GM12874 (cell line): ENCODE results near the gene DMRT1.
A peak's percentile ranks its signal among the peaks of the same experiment; 100 is the strongest.

Source experiments
- TF ChIP-seq, protein P1 (sequence below): IDR thresholded peaks from 2 replicates; pipeline ENCODE4 v1.5.1; 2011; ENCODE audit warnings: low read depth, mild to moderate bottlenecking, control low read depth, low read length, moderate library complexity; ENCODE audit not compliant: insufficient read depth

Gene DMRT1

DNA sequence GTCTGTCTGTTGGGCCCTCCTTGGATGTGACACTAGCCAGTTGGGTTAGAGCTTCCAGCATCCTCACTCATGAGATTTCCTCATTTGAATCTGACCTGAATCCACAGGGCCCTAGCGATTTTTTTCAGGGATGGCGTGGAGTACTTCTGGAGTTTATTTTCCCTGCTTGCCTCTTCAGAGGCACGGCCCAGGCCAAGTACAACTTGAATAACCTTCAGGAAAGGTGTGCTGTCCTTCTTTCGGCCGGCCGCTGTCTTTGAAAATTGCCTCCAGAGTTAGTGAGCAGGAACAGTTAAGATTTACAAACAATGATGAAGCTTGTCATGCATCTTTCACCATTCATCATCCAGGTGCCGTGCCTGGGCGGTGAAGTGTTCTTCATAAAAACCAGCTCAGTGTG, 85.5 kb downstream of the DMRT1 start:
- TF ChIP-seq, protein P1, sequence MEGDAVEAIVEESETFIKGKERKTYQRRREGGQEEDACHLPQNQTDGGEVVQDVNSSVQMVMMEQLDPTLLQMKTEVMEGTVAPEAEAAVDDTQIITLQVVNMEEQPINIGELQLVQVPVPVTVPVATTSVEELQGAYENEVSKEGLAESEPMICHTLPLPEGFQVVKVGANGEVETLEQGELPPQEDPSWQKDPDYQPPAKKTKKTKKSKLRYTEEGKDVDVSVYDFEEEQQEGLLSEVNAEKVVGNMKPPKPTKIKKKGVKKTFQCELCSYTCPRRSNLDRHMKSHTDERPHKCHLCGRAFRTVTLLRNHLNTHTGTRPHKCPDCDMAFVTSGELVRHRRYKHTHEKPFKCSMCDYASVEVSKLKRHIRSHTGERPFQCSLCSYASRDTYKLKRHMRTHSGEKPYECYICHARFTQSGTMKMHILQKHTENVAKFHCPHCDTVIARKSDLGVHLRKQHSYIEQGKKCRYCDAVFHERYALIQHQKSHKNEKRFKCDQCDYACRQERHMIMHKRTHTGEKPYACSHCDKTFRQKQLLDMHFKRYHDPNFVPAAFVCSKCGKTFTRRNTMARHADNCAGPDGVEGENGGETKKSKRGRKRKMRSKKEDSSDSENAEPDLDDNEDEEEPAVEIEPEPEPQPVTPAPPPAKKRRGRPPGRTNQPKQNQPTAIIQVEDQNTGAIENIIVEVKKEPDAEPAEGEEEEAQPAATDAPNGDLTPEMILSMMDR = no peak

DNA sequence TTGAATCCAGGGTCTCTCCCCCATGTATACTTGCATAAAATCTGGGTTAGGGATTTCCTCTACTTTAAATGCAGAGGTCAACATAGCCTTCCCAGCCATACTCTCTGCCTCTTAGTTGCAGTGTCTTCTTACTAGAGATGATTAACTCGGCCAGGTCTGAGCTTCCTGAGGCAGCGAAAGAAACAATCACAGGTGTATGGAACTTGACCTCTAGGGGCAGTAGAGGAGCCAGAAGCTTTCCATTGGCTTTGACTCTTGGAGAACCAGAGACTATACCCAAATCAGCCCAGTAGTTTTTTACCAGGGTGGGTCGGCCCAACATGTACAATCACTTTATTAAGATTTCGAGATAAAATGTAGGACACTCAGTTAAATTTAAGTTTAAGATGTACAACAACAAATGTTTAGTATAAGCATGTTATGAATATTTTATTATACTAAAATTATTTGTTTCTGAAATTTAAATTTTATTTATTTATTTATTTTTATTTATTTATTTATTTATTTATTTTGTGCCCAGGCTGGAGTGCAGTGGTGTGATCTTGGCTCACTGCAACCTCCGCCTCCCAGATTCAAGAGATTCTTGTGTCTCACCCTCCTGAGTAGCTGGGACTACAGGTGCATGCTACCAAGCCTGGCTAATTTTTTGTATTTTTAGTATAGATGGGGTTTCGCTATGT, 87.0 kb downstream of the DMRT1 start:
- TF ChIP-seq, protein P1 = peak; percentile 73

DNA sequence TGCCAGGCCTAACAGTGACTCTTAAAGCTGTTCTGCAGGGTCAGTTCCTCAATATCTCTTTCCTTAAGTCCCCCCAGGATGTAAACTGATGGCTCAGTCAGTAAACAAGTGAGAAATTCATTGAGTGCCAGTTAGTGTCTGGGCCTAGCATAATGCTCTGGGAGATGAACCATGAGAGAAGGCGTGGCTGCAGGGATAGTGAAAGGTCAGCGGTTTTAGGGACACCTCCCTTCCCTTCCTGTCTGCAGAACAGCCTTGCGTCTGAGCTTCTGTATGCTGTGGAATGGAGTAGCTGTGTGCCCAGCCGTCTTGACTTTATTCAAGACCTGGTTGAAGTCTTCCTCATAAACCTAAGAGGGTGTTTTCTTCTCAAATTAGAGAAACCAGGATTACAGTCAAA, 88.2 kb downstream of the DMRT1 start:
- TF ChIP-seq, protein P1 = no peak

- TF ChIP-seq, protein P1 = no peak
These were observed 91.9 kb downstream of the DMRT1 start for GRCh38 chr9:933356-933755.

DNA sequence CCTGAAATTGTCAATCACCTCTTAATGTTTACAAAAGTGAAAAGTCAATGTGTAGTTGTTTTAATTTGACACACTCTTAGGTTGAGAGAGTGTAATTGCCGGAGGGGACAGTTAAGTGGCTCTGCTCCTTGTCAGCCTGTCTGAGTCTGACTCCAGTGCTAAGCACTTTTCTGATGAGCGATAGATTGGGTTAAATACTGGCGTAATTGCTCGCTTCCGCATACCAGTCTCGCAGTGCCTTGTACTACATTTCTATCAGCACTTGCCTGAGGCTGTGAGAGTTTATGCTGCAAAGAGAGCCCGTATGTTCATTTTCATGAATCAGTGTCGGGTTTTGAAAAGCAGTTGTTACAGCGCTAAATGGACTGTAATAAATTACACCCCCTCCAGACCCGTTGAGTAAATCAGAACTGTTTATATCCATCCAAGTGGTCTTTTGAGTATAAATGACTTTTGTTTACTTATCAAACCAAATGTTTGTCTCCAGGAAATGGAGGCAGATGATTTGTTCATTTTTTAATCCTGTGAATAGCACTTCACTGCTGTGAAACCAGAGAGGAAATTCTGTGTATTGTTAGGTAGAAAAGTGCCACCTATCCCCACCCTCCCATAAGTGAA, 94.0 kb downstream of the DMRT1 start:
- TF ChIP-seq, protein P1 = no peak

DNA sequence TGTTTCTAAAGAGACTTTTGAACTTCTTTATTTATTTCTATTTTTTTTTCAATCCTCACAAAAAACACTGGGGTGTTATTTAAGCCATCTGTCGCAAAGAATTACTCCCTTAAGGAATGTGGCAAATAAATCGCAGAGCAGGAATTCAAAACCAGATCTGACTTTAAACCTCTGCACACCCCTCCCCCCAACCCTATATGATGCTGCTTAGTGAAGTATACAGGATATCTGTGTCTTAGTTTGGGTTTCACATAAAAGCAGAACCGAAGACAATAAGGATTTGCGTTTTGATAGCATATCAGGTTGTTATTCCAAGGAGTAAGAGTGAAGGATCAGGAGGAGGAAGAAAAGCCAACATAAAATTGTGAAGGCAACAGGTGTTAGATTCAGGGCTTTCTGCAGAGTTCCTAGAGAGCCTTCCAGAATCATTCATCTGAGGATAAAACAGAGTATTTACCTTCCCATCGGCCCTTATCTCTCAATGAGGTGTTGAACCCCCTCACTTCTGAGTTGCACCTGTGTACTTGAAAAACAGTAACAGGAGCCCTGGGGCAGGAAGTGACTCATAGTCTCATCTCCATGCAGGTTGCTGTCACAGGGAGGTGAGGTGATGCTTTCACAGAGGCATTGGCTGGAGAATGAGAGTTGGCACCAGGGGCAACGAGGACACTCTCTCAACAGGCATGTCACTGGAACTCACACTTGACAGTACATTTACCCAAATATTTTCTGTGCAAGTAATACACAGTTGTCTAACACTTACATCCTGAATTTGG, 101.5 kb downstream of the DMRT1 start:
- TF ChIP-seq, protein P1 = no peak

- TF ChIP-seq, protein P1 = no peak
These were observed 106.5 kb downstream of the DMRT1 start for GRCh38 chr9:947985-948384.
